Uterus (tissue), 4 donors: ENCODE measurements around the gene SPINK1. TPM values are rescaled to one million over a fixed set of nuclear protein-coding genes. Genes with fewer than 3 reads are reported as not detected.
"Not testable (repeated sequence)": the region's sequence is repeated elsewhere in the genome, so short reads cannot be mapped to it uniquely, and the experiment has no call there.

Source experiments
- DNase-seq, 2 donors: peaks; one replicate each; pipeline ENCODE4 v3.0.0-alpha.2; 2019 to 2020
- H3K27ac ChIP-seq, 2 donors: fragments of 200-600 bp; sonication (generic); 1 replicate in 1 of 2; 2 replicates in 1 of 2; pipeline ENCODE4 v1.5.1; 2016 to 2018
- H3K27me3 ChIP-seq, 2 donors: fragments of 200-600 bp; sonication (generic); one replicate each; pipeline ENCODE4 v1.5.1; 2018 to 2019; ENCODE audit warnings: control low read depth in 1 of 2
- H3K36me3 ChIP-seq, 2 donors: fragments of 200-600 bp; sonication (generic); one replicate each; pipeline ENCODE4 v1.5.1; 2019; ENCODE audit warnings: control low read depth in 1 of 2
- H3K4me1 ChIP-seq, 2 donors: fragments of 200-600 bp; sonication (generic); one replicate each; pipeline ENCODE4 v1.5.1; 2018 to 2019; ENCODE audit warnings: control low read depth in 1 of 2
- H3K4me3 ChIP-seq, 2 donors: fragments of 200-600 bp; sonication (generic); 1 replicate in 1 of 2; 2 replicates in 1 of 2; pipeline ENCODE4 v1.5.1; 2018 to 2019; ENCODE audit warnings: mild to moderate bottlenecking in 1 of 2
- H3K9me3 ChIP-seq, 2 donors: fragments of 200-600 bp; sonication (generic); one replicate each; pipeline ENCODE4 v1.5.1; 2019; ENCODE audit warnings: control low read depth in 1 of 2
- CTCF ChIP-seq, 4 experiments: fragments of 200-600 bp in 2 of 4; fragments of 450-650 bp in 2 of 4; sonication (generic) in 2 of 4; IDR thresholded peaks; one replicate each; pipeline ENCODE4 v1.5.1; 2016 to 2019; ENCODE audit warnings: antibody characterized with exemption in 4 of 4, mild to moderate bottlenecking in 2 of 4, moderate library complexity in 1 of 4
- POLR2A ChIP-seq, 2 donors: fragments of 450-650 bp; IDR thresholded peaks; one replicate each; pipeline ENCODE4 v1.6.1; 2016; ENCODE audit warnings: antibody characterized with exemption in 2 of 2, mild to moderate bottlenecking in 1 of 2, moderate library complexity in 1 of 2
- intact Hi-C: fragments of 100-400 bp; cut with DNase I; formaldehyde crosslinking; loops from one replicate; pipeline ENCODE4 v1.15.1; 2023; ENCODE audit warnings: low total_unique reads
- total RNA-seq, 4 donors: library from RNA; depleted of rRNA in 3 of 4; stranded (reverse); fragments of >200 nt in 3 of 4; gene quantifications; one replicate each; pipeline versions ENCODE4 v1.1.0 to v1.2.4, GENCODE V29; 2014 to 2023
- donor health status: DM: yes; HTN: yes; CAD: no.

SPINK1 gene
- total RNA-seq, 4 donors from 2014 or later: not detected

- no peaks in the 10 kb centered on the region for H3K9me3 ChIP-seq
- no peak overlapping the region for H3K4me3 ChIP-seq
- no peak overlapping the region for H3K27ac ChIP-seq
- H3K36me3 ChIP-seq: no peaks in the 10 kb centered on the region
- no peaks in the 10 kb centered on the region for H3K4me1 ChIP-seq
- intact Hi-C loops: no loop called here
- DNase-seq: no peak
- no peaks in the 10 kb centered on the region for H3K27me3 ChIP-seq
- TF ChIP-seq CTCF (IDR thresholded peaks at IDR 0.05) (no peak), POLR2A (IDR thresholded peaks at IDR 0.05) (no peak)
Observed at GRCh38 chr5:147803926-147804325, 27.5 kb downstream of the SPINK1 start.

- H3K4me3 ChIP-seq, H3K36me3 ChIP-seq, H3K9me3 ChIP-seq, H3K4me1 ChIP-seq, intact Hi-C loops, H3K27me3 ChIP-seq, H3K27ac ChIP-seq, DNase-seq: not testable (repeated sequence)
Observed at GRCh38 chr5:147803161-147803560, 28.3 kb downstream of the SPINK1 start.

GRCh38 chr5:147801461-147801860, 30.0 kb downstream of the SPINK1 start:
- no peaks in the 10 kb centered on the region for H3K36me3 ChIP-seq
- H3K4me1 ChIP-seq: no peaks in the 10 kb centered on the region
- no peaks in the 10 kb centered on the region for H3K27me3 ChIP-seq
- no peak for TF ChIP-seq POLR2A (IDR thresholded peaks at IDR 0.05)
- no peak for TF ChIP-seq CTCF (IDR thresholded peaks at IDR 0.05)
- H3K4me3 ChIP-seq: no peak overlapping the region
- H3K9me3 ChIP-seq: no peaks in the 10 kb centered on the region
- intact Hi-C loops: no loop called here
- DNase-seq: no peak
- H3K27ac ChIP-seq: no peak overlapping the region

- H3K4me3 ChIP-seq: no peak overlapping the region
- no peaks in the 10 kb centered on the region for H3K4me1 ChIP-seq
- no peaks in the 10 kb centered on the region for H3K9me3 ChIP-seq
- TF ChIP-seq CTCF (IDR thresholded peaks at IDR 0.05): no peak
- TF ChIP-seq POLR2A (IDR thresholded peaks at IDR 0.05): no peak
- H3K27ac ChIP-seq: no peak overlapping the region
- no peak for DNase-seq
- H3K36me3 ChIP-seq: no peaks in the 10 kb centered on the region
- intact Hi-C loops: no loop called here
- H3K27me3 ChIP-seq: no peaks in the 10 kb centered on the region
Observed at GRCh38 chr5:147800491-147800890, 31.0 kb downstream of the SPINK1 start.

GRCh38 chr5:147796556-147797308, 34.7 kb downstream of the SPINK1 start:
- no peaks in the 10 kb centered on the region for H3K27me3 ChIP-seq
- TF ChIP-seq CTCF (IDR thresholded peaks at IDR 0.05): no peak
- no peak for TF ChIP-seq POLR2A (IDR thresholded peaks at IDR 0.05)
- no peak overlapping the region for H3K4me3 ChIP-seq
- no peaks in the 10 kb centered on the region for H3K4me1 ChIP-seq
- no peaks in the 10 kb centered on the region for H3K9me3 ChIP-seq
- DNase-seq: no peak
- H3K36me3 ChIP-seq: no peaks in the 10 kb centered on the region
- H3K27ac ChIP-seq: no peak overlapping the region
- intact Hi-C loops: no loop called here
